Thyroid gland (tissue), 4 donors: ENCODE results near the gene ARHGEF28. TPM values are rescaled to one million over a fixed set of nuclear protein-coding genes. Genes with fewer than 3 reads are reported as not detected.

Source experiments
- DNase-seq, 2 donors: peaks; one replicate each; pipeline ENCODE4 v3.0.0-alpha.2; 2019
- H3K27ac ChIP-seq, 3 donors: fragments of 200-600 bp; sonication (generic); 1 replicate in 2 of 3; 2 replicates in 1 of 3; pipeline ENCODE4 v1.5.1; 2016 to 2019; ENCODE audit warnings: mild to moderate bottlenecking in 1 of 3, moderate library complexity in 1 of 3
- H3K27me3 ChIP-seq: fragments of 200-600 bp; sonication (generic); one replicate; pipeline ENCODE4 v1.5.1; 2019
- H3K36me3 ChIP-seq, 2 donors: fragments of 200-600 bp; sonication (generic); one replicate each; pipeline ENCODE4 v1.5.1; 2016 to 2019
- H3K4me1 ChIP-seq, 2 donors: fragments of 200-600 bp; sonication (generic); one replicate each; pipeline ENCODE4 v1.5.1; 2017 to 2019
- H3K4me3 ChIP-seq, 3 donors: fragments of 200-600 bp; sonication (generic); replicated peaks in 1 of 3; 1 replicate in 2 of 3; 2 replicates in 1 of 3; pipeline ENCODE4 v1.5.1; 2016; ENCODE audit warnings: mild to moderate bottlenecking in 1 of 3
- H3K9me3 ChIP-seq: fragments of 200-600 bp; sonication (generic); one replicate; pipeline ENCODE4 v1.5.1; 2017
- CTCF ChIP-seq, 6 experiments: fragments of 200-600 bp in 3 of 6; fragments of 450-650 bp in 3 of 6; sonication (generic) in 3 of 6; IDR thresholded peaks; one replicate each; pipeline ENCODE4 v1.5.1; 2016 to 2019; ENCODE audit warnings: antibody characterized with exemption in 6 of 6, mild to moderate bottlenecking in 2 of 6, inconsistent platforms in 1 of 6, moderate library complexity in 1 of 6
- POLR2A ChIP-seq, 2 donors: fragments of 450-650 bp; IDR thresholded peaks; one replicate each; pipeline ENCODE4 v1.6.1; 2017; ENCODE audit warnings: antibody characterized with exemption in 2 of 2, mild to moderate bottlenecking in 2 of 2, moderate library complexity in 1 of 2
- WGBS, 2 donors: methylation state at CpG; one replicate each; pipeline ENCODE4 v1.1.5; 2017; 5-methylcytosine and 5-hydroxymethylcytosine counted together
- intact Hi-C: fragments of 100-400 bp; cut with DNase I; formaldehyde crosslinking; loops from one replicate; pipeline ENCODE4 v1.15.1; 2023
- total RNA-seq, 4 donors: library from RNA; depleted of rRNA; stranded (reverse); fragments of >200 nt; gene quantifications; one replicate each; pipeline ENCODE4 v1.2.3, GENCODE V29; 2016

Gene ARHGEF28
- total RNA-seq, 4 donors from 2014 or later = 43.6 to 58.8 (median 55.3) TPM

GRCh38 chr5:73948720-73949119 lies 322.7 kb downstream of the ARHGEF28 start:
- Histone ChIP-seq H3K27me3 (no peaks in the 10 kb centered on the region), H3K4me3 (no peak overlapping the region), H3K36me3 (no peaks in the 10 kb centered on the region), H3K4me1 (peaks cover 20 to 25% of the 10 kb centered on the region in 2 donors), H3K27ac (peak overlapping the region in 1 of 3 donors; percentile 55), H3K9me3 (no peaks in the 10 kb centered on the region)
- DNase-seq = peak; percentile 13 to 29
- WGBS, 2 donors = 12% methylated on average over 3 of the region's 3 CpGs
- intact Hi-C loops = no loop called here
- TF ChIP-seq POLR2A (IDR thresholded peaks at IDR 0.05) = no peak
- no peak for TF ChIP-seq CTCF (IDR thresholded peaks at IDR 0.05)

- peaks cover 20 to 25% of the 10 kb centered on the region in 2 donors for H3K4me1 ChIP-seq
- TF ChIP-seq POLR2A (IDR thresholded peaks at IDR 0.05) = no peak
- no peak for TF ChIP-seq CTCF (IDR thresholded peaks at IDR 0.05)
- H3K27ac ChIP-seq = no peak overlapping the region
- no peaks in the 10 kb centered on the region for H3K27me3 ChIP-seq
- no peaks in the 10 kb centered on the region for H3K9me3 ChIP-seq
- DNase-seq = no peak
- intact Hi-C loops = no loop called here
- no peaks in the 10 kb centered on the region for H3K36me3 ChIP-seq
- no peak overlapping the region for H3K4me3 ChIP-seq
- WGBS, 2 donors = 24 to 64% methylated on average over 3 of the region's 3 CpGs
Measured at GRCh38 chr5:73950441-73950873, 324.5 kb downstream of the ARHGEF28 start.

GRCh38 chr5:73950912-73951430 lies 325.0 kb downstream of the ARHGEF28 start:
- no peak overlapping the region for H3K4me3 ChIP-seq
- no peaks in the 10 kb centered on the region for H3K36me3 ChIP-seq
- no peaks in the 10 kb centered on the region for H3K27me3 ChIP-seq
- TF ChIP-seq POLR2A (IDR thresholded peaks at IDR 0.05) = no peak
- no peak for TF ChIP-seq CTCF (IDR thresholded peaks at IDR 0.05)
- peaks cover 20 to 25% of the 10 kb centered on the region in 2 donors for H3K4me1 ChIP-seq
- H3K9me3 ChIP-seq = no peaks in the 10 kb centered on the region
- 85 to 91% methylated on average over 3 of the region's 3 CpGs for WGBS, 2 donors
- DNase-seq = no peak
- intact Hi-C loops = no loop called here
- no peak overlapping the region for H3K27ac ChIP-seq

GRCh38 chr5:73952872-73953271 lies 326.9 kb downstream of the ARHGEF28 start:
- H3K9me3 ChIP-seq = no peaks in the 10 kb centered on the region
- H3K27me3 ChIP-seq = no peaks in the 10 kb centered on the region
- peaks cover 8 to 13% of the 10 kb centered on the region in 2 donors for H3K4me1 ChIP-seq
- no peak overlapping the region for H3K27ac ChIP-seq
- no peak for DNase-seq
- intact Hi-C loops = no loop called here
- H3K4me3 ChIP-seq = no peak overlapping the region
- H3K36me3 ChIP-seq = no peaks in the 10 kb centered on the region
- TF ChIP-seq CTCF (IDR thresholded peaks at IDR 0.05) = no peak
- TF ChIP-seq POLR2A (IDR thresholded peaks at IDR 0.05) = no peak
- WGBS, 2 donors = 66 to 69% methylated on average over 3 of the region's 3 CpGs

- Histone ChIP-seq H3K36me3 (no peaks in the 10 kb centered on the region), H3K27ac (no peak overlapping the region), H3K4me1 (no peaks in the 10 kb centered on the region), H3K27me3 (no peaks in the 10 kb centered on the region), H3K4me3 (no peak overlapping the region), H3K9me3 (no peaks in the 10 kb centered on the region)
- no peak for DNase-seq
- intact Hi-C loops = no loop called here
- TF ChIP-seq CTCF (IDR thresholded peaks at IDR 0.05) (no peak), POLR2A (IDR thresholded peaks at IDR 0.05) (no peak)
- WGBS, 2 donors = 91 to 94% methylated on average over 2 of the region's 2 CpGs
Measured at GRCh38 chr5:73954381-73954780, 328.4 kb downstream of the ARHGEF28 start.
